ENCODE measurements around the gene ZBTB16.
"Not testable (repeated sequence)": the region's sequence is repeated elsewhere in the genome, so short reads cannot be mapped to it uniquely, and the experiment has no call there.

Gene ZBTB16

DNA sequence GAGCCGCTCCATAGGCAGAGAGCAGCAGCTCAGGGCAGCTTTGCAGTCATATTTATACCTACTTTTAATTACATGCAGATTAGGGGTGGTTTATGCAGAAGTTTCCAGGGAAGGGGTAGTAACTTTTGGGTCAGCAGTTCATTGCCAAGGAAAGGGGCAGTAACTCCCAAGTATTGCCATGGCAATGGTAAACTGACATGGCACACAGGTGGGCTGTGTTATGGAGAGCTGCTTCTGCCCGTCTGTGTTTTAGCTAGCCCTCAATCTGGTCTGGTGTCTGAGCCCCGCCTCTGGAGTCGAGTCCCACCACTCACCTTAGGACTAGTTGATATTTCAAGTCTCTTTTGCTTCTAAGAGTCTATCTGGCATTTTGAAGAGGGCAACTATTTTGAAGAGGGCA, 12.2 kb upstream of the ZBTB16 start:
- no peak for DNase-seq

DNA sequence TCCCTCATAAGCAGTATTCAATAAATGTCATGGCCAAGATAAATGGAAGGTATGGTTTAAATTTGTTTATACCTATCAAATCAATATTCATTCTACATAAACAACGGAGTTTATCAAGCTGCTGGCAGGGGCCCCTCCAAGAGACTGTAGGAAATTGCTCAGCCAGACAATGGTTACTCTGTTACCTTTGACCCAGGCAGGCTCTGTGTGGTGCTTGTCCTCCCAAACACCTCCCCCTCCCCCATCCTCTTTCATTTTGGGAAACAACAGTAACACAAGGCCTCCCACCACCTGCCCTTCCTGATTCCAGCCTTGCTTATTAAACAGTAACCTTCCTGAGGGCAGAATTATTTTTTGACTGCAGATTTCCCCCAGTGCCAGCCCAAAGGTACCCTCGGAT, 10.5 kb upstream of the ZBTB16 start:
- no peak for DNase-seq

DNA sequence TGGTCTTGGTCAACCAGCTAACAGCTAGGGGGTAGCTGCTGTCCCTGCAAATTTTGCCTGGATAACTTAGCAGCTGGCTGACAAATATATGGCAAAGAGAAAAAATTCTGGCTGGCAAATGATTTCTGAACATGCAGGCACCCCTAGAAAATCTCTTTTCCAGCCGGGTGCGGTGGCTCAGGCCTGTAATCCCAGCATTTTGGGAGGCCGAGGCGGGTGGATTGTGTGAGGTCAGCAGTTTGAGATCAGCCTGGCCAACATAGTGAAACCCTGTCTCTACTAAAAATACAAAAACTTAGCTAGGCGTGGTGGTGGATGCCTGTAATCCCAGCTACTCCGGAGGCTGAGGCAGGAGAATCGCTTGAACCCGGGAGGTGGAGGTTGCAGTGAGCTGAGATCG, 9.7 kb upstream of the ZBTB16 start:
- DNase-seq = not testable (repeated sequence)

- no peak for DNase-seq
These were observed 9.1 kb upstream of the ZBTB16 start for GRCh38 chr11:114050258-114050927.

DNA sequence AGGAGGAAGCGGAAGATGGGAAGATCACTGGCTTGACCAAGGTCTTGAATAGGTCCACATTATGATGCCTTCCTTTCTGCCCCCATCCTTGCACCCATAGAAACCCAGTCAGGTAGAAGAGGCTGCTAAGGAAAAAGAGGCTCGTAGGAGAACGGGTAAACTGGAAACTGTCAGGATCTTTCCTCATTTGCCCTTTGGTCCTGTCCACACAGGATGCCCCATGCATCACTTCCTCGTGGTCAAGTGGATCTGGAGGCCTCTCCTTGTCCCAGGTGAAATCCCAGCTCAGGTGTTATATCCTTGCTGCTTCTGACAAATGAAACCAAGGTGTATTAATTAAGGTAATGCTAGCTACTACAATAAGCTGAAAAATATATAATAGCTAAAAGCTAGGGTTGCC, 8.0 kb upstream of the ZBTB16 start:
- DNase-seq = no peak

GRCh38 chr11:114052160-114052559, 7.4 kb upstream of the ZBTB16 start:
- no peak for DNase-seq

GRCh38 chr11:114053406-114053805, 6.1 kb upstream of the ZBTB16 start:
- no peak for DNase-seq

- DNase-seq = no peak
These were observed 4.7 kb upstream of the ZBTB16 start for GRCh38 chr11:114054806-114055205.

- DNase-seq = no peak
These were observed 3.1 kb upstream of the ZBTB16 start for GRCh38 chr11:114056409-114056808.

DNA sequence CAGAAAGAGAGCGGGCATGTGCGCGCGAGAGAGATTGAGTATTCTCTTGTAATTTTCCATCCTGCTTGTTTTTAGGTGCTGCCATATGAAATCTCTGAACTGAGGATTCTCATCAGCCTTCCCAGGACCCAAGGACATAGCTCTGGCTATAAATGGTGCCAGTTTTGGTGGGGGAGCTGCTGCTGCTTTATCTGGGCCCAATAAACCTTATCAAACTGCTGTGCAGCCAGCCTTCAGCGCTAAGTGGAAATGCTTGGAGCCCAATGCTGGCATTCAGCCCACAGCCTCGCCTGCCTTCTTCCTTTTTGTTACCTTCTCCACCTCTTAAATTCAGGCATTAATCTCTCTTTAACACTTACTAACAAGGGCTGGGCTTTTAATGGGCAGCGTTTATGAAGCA, 2.4 kb upstream of the ZBTB16 start:
- DNase-seq = no peak

GRCh38 chr11:114057605-114058004, 1.9 kb upstream of the ZBTB16 start:
- no peak for DNase-seq

DNA sequence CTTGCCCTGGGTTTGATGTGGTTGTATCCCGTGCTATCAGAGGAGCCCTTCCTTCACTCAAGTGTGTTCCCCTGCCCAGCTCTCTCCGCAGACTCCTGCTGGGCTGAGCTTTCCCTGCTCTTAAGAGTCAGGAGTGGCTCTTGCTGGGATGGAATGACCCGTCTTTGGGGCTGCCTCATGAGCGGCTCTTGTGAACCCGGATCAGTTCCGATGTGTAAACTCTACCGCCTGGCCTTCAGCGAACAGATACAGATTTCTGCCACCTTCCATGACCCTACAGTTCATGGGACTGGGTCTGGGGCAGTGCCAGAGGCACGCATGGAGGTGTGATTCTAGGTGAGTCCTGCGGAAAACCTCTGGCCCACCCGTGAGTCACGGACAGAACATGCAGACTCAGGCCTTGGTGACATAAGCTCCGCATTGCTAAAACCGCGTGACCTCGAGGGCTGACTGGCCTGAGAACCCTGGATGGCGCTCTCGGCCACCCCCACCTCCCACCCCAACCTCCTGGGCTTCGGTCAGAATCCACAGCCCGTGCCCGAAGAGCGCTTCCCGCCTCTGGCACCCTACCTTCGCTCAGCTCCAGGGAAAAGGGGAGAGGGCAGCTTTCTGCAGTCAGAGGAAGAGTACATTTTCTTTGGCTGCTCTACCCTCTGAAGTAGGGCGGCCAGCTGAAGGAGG, 1.3 kb upstream of the ZBTB16 start:
- DNase-seq = no peak

DNA sequence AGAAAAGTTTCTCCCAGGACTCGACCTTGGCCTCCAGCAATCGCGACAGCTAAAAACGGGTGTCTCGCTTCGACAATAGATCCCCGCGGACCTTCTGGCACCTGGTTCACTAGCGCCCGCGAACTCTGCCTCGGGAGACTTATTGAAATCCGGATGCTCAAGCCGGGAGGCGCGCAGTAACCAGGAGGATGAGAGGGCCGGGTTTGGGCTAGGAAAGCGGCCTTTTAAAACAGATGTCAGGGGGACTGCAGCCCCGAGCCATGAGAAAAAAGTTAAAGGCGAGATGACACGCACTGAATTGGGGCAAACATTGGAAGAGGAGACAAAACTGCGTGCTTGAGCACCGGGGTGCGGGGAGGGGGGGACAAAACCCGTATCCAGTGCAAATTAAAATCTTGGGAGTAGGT, 637 bp upstream of the ZBTB16 start:
- DNase-seq = no peak

- peak; percentile 32 for DNase-seq
These were observed 477 bp downstream of the ZBTB16 start for GRCh38 chr11:114059984-114060391.

DNA sequence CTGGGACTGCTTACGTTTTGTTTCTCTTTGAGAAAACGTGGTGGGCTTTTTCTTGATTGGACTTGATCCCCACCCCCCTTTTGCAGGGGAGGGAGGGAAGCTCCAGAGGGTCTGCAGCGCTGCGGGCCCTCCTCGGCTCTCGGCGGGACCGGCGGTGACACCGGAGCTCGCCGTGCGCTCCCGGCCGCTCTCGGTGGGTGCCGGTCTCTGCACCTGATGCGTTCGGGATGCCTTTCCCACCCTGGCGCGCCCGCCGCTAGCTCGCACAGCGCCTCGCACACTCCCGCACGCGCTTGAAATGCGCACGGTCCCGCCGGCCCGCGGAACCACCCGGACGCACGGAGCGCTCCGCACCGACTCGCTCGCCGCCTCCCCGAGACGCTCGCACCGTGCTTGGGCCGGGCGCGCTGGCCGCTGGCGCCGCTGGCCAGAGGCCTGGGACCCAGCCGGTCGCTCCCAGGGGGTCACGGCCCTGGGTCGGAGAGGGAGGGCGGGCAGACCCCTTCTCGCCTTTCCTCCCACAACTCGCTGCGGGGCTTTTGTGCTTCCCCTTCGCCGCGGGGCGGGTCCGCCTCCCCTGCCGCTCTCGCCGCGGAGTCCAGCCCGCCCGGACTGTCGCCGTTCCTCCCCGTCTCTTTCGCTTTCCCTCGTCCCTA, 1.0 kb downstream of the ZBTB16 start:
- DNase-seq = peak; percentile 50

- DNase-seq = peak; percentile 16
These were observed 1.7 kb downstream of the ZBTB16 start for GRCh38 chr11:114061048-114061680.

DNA sequence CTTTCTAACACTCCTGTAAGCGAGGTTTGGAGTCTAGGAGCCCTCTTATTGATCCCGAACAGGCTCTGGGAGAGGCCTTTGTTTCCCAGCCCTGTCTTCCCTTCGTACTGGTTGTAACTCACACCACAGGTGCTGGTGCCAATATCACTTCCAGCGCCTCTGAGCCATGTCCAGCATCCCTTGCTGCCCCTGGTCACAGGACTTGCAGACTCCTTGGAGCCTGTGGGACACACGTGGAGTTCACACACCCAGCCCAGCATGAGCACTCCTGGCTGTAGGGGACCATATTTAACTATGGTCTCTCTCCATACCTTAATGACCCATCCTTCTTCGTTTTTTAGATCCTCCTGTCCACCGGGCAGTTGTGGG, 2.2 kb downstream of the ZBTB16 start:
- no peak for DNase-seq

DNA sequence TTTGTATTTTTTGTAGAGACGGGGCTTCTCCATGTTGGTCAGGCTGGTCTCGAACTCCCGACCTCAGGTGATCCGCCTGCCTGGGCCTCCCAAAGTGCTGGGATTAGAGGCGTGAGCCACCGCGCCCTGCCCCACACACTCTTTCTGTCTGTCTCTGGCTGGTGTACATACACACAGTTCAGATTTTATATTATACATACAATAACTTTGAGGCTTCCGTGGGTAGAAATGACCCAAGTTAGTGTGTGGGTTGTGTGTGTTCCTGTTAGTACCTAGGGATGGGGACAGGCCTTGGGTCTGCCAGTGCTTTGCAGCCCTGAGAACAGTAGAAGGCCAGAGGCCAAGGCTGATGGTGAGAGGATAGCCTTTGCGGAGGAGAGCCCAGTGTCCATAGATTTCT, 2.8 kb downstream of the ZBTB16 start:
- DNase-seq = no peak

- DNase-seq = no peak
These were observed 3.8 kb downstream of the ZBTB16 start for GRCh38 chr11:114063149-114063828.

DNA sequence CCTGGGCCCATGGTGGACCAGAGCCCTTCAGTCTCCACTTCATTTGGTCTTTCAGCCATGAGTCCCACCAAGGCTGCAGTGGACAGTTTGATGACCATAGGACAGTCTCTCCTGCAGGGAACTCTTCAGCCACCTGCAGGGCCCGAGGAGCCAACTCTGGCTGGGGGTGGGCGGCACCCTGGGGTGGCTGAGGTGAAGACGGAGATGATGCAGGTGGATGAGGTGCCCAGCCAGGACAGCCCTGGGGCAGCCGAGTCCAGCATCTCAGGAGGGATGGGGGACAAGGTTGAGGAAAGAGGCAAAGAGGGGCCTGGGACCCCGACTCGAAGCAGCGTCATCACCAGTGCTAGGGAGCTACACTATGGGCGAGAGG, 4.3 kb downstream of the ZBTB16 start:
- DNase-seq = no peak

GRCh38 chr11:114064216-114064615, 4.7 kb downstream of the ZBTB16 start:
- no peak for DNase-seq

DNA sequence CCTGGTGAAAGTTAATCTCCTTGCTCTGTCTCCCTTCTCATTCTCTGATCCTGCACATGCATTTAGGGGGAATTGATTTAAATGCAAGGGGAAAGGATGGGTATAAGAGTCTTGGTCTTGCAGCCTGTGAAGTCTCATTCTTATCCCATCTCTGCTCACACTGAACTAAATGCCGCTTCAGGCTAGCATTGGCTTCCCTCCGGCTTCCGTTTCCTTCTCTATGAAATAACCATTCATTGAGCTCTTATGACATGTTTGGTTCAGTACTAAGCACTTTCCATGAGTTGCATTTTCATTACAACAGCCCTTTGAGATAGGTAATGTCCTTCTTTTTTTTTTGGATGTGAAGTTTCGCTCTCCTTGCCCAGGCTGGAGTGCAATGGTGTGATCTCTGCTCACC, 5.6 kb downstream of the ZBTB16 start:
- no peak for DNase-seq

GRCh38 chr11:114066046-114066648, 6.6 kb downstream of the ZBTB16 start:
- DNase-seq = peak; percentile 23

Measured in CD4-positive, alpha-beta T cell treated with Interleukin-6 for 4 hours (primary cell).